Smooth muscle cell (in vitro differentiated cells): ENCODE results near the gene TSPAN13. TPM values are rescaled to one million over a fixed set of nuclear protein-coding genes. Genes with fewer than 3 reads are reported as not detected.
A peak's percentile ranks its signal among the peaks of the same experiment; 100 is the strongest.

Experiments
- DNase-seq: peaks from one replicate; lab custom pipeline; 2025; ENCODE audit not compliant: unreplicated experiment; lab: John Stamatoyannopoulos, UW
- H2AFZ ChIP-seq: fragments of 200-600 bp; sonication (generic); 2 replicates; pipeline ENCODE4 v1.6.0; 2016; ENCODE audit warnings: antibody characterized with exemption, low read depth, mild to moderate bottlenecking
- H3F3A ChIP-seq: fragments of 200-600 bp; sonication (generic); 2 replicates; pipeline ENCODE4 v1.6.0; 2017; ENCODE audit warnings: antibody characterized with exemption, low read depth
- H3K27ac ChIP-seq: fragments of 200-600 bp; sonication (generic); 2 replicates; pipeline ENCODE4 v1.5.1; 2016; ENCODE audit warnings: low read depth, mild to moderate bottlenecking
- H3K27me3 ChIP-seq: fragments of 200-600 bp; sonication (generic); 2 replicates; pipeline ENCODE4 v1.6.1; 2016; ENCODE audit warnings: low read depth, mild to moderate bottlenecking
- H3K36me3 ChIP-seq: fragments of 200-600 bp; sonication (generic); 2 replicates; pipeline ENCODE4 v1.5.1; 2016; ENCODE audit warnings: low read depth
- H3K4me1 ChIP-seq: fragments of 200-600 bp; sonication (generic); 2 replicates; pipeline ENCODE4 v1.5.1; 2016; ENCODE audit warnings: low read depth
- H3K4me2 ChIP-seq: fragments of 200-600 bp; sonication (generic); 2 replicates; pipeline ENCODE4 v1.6.0; 2016; ENCODE audit warnings: mild to moderate bottlenecking
- H3K4me3 ChIP-seq: fragments of 200-600 bp; sonication (generic); 2 replicates; pipeline ENCODE4 v1.5.1; 2016; ENCODE audit warnings: mild to moderate bottlenecking
- H3K79me2 ChIP-seq: fragments of 200-600 bp; sonication (generic); 2 replicates; pipeline ENCODE4 v1.6.0; 2016; ENCODE audit warnings: low read depth, mild to moderate bottlenecking
- H3K9ac ChIP-seq: fragments of 200-600 bp; sonication (generic); 2 replicates; pipeline ENCODE4 v1.6.0; 2016; ENCODE audit warnings: low read depth
- H3K9me3 ChIP-seq: fragments of 200-600 bp; sonication (generic); replicated peaks from 2 replicates; pipeline ENCODE4 v1.5.1; 2016; ENCODE audit warnings: low read depth
- H4K20me1 ChIP-seq: fragments of 200-600 bp; sonication (generic); 2 replicates; pipeline ENCODE4 v1.6.0; 2016; ENCODE audit warnings: low read depth
- CTCF ChIP-seq: fragments of 200-600 bp; sonication (generic); IDR thresholded peaks from 2 replicates; pipeline ENCODE4 v1.5.1; 2017; ENCODE audit warnings: borderline replicate concordance, mild to moderate bottlenecking, antibody characterized with exemption; ENCODE audit not compliant: insufficient read depth, poor library complexity, severe bottlenecking
- WGBS: methylation state at CpG from one replicate; pipeline ENCODE4 v1.1.7; 2016; ENCODE audit warnings: low lambda C conversion rate; 5-methylcytosine and 5-hydroxymethylcytosine counted together
- polyA plus RNA-seq: library from polyadenylated mRNA; unstranded; fragments of >200 nt; fragmentation: Nextera tagmentation; extraction: Ambion mirVana; gene quantifications from 2 replicates; pipeline ENCODE4 v1.2.1, GENCODE V29; 2016
- total RNA-seq: library from RNA; depleted of rRNA; stranded (reverse); fragments of >200 nt; gene quantifications from 2 replicates; pipeline ENCODE4 v1.2.3, GENCODE V29; 2014

The TSPAN13 gene
- total and polyA plus RNA-seq, 2 experiments from 2014 or later: 103 to 142 TPM

GRCh38 chr7:16755397-16755796 is 1.8 kb downstream of the TSPAN13 start:
- Histone ChIP-seq H3K9ac (peak overlapping the region; percentile 80), H3K27me3 (no peaks in the 10 kb centered on the region), H3K4me2 (peak overlapping the region; percentile 88), H3K27ac (peak overlapping the region; percentile 88), H2AFZ (no peak overlapping the region), H4K20me1 (peaks cover 26% of the 10 kb centered on the region), H3K36me3 (no peaks in the 10 kb centered on the region), H3K4me1 (peaks cover 24% of the 10 kb centered on the region), H3K4me3 (peak overlapping the region; percentile 93), H3K79me2 (peaks cover 47% of the 10 kb centered on the region), H3F3A (peaks cover 17% of the 10 kb centered on the region), H3K9me3 (no peaks in the 10 kb centered on the region)
- no peak for TF ChIP-seq CTCF
- DNase-seq: no peak

GRCh38 chr7:16758036-16758435 is 4.5 kb downstream of the TSPAN13 start:
- no peak for DNase-seq
- WGBS: 52% methylated on average over 6 of the region's 6 CpGs
- Histone ChIP-seq H3K4me2 (no peak overlapping the region), H4K20me1 (peaks cover 37% of the 10 kb centered on the region), H3K79me2 (peaks cover 73% of the 10 kb centered on the region), H3K27ac (no peak overlapping the region), H3K4me3 (no peak overlapping the region), H2AFZ (no peak overlapping the region), H3K36me3 (no peaks in the 10 kb centered on the region), H3K9ac (no peak overlapping the region), H3K27me3 (no peaks in the 10 kb centered on the region), H3F3A (peaks cover 14% of the 10 kb centered on the region), H3K9me3 (no peaks in the 10 kb centered on the region), H3K4me1 (peaks cover 24% of the 10 kb centered on the region)
- no peak for TF ChIP-seq CTCF

DNA sequence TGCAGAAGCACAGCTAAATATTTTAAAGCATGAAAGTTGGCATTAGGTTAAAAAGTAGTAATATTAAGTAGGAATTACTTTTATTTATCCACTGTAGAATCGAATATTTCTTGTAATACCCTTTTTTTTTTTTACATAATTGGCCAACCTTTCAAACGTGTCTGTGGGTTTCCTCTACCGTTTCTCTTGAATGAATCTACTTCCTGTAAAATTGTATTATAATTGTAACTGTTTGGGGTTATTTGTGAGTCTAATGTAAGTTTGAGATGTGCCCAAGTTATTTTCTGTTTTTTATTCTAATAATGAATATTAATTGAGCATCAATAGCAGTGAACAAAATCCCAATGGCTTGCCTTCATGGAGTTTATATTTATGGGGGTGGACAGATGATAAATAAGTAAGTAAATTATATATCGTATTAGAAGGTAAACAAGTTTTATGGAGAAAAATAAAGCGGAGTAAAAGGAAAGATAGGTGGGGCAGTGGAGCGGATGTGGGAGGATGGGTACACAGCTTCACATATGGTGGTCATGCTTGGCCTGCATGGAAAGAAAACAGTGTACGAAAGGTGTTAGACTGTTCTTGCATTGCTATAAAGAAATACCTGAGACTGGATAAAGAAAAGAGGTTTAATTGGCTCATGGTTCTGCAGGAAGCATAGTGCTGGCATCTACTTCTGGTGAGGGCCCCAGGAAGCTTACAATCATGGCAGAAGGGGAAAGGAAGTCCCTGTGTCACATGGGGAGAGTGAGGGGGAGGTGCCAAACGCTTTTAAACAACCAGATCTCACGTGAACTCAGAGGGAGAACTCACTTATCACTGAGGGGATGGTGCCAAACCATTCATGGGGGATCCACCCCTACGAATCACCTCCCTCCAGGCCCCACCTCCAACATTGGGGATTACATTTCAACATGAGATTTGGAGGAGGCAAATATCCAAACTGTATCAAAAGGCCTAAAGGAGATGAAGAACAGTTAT is 5.4 kb downstream of the TSPAN13 start:
- 97% methylated on average over 10 of the region's 10 CpGs for WGBS
- DNase-seq: no peak
- no peak overlapping the region for H3K4me2 ChIP-seq

More for the DNA sequence above, 5.4 kb downstream of the TSPAN13 start:
- peaks cover 82% of the 10 kb centered on the region for H3K79me2 ChIP-seq
- H3K27me3 ChIP-seq: no peaks in the 10 kb centered on the region
- H3K9me3 ChIP-seq: no peaks in the 10 kb centered on the region
- peaks cover 37% of the 10 kb centered on the region for H4K20me1 ChIP-seq
- H3K36me3 ChIP-seq: no peaks in the 10 kb centered on the region
- H3K4me3 ChIP-seq: no peak overlapping the region
- H3K4me1 ChIP-seq: peaks cover 24% of the 10 kb centered on the region
- no peak overlapping the region for H3K27ac ChIP-seq
- peaks cover 14% of the 10 kb centered on the region for H3F3A ChIP-seq
- H3K9ac ChIP-seq: no peak overlapping the region
- no peak overlapping the region for H2AFZ ChIP-seq
- no peak for TF ChIP-seq CTCF
